Mesenchymal stem cell (in vitro differentiated cells and primary cell): ENCODE data around the gene STX10.

Experiments
- DNase-seq: peaks from one replicate; pipeline ENCODE4 v3.0.0-alpha.2; 2013
- H2AFZ ChIP-seq: one replicate; pipeline ENCODE4 v1.6.1; 2013; ENCODE audit warnings: low read depth, mild to moderate bottlenecking, control low read depth, inconsistent platforms, low read length, moderate library complexity
- H2AK5ac ChIP-seq: 2 replicates; pipeline ENCODE4 v1.6.1; 2013; ENCODE audit warnings: low read length, moderate library complexity, mild to moderate bottlenecking, inconsistent platforms; ENCODE audit not compliant: severe bottlenecking
- H2BK120ac ChIP-seq: one replicate; pipeline ENCODE4 v1.6.1; 2013; ENCODE audit warnings: low read depth, mild to moderate bottlenecking, inconsistent platforms, low read length, moderate library complexity
- H2BK12ac ChIP-seq, 2 experiments: one replicate each; pipeline ENCODE4 v1.6.1; 2013; ENCODE audit warnings: inconsistent platforms in 2 of 2, low read length in 2 of 2, mild to moderate bottlenecking in 2 of 2, moderate library complexity in 2 of 2, control low read depth in 1 of 2
- H2BK15ac ChIP-seq: one replicate; pipeline ENCODE4 v1.6.1; 2013; ENCODE audit warnings: mild to moderate bottlenecking, low read depth, inconsistent platforms; ENCODE audit not compliant: poor library complexity, severe bottlenecking
- H2BK5ac ChIP-seq: 2 replicates; pipeline ENCODE4 v1.6.1; 2013; ENCODE audit warnings: low read depth, mild to moderate bottlenecking, low read length, control low read depth, inconsistent platforms; ENCODE audit not compliant: poor library complexity, severe bottlenecking
- H3K14ac ChIP-seq, 2 experiments: one replicate each; pipeline ENCODE4 v1.6.1; 2013; ENCODE audit warnings: inconsistent platforms in 2 of 2, low read length in 2 of 2, control low read depth in 1 of 2, mild to moderate bottlenecking in 1 of 2, moderate library complexity in 1 of 2
- H3K18ac ChIP-seq, 2 experiments: one replicate each; pipeline ENCODE4 v1.6.1; 2013; ENCODE audit warnings: inconsistent platforms in 2 of 2, low read length in 2 of 2, control low read depth in 1 of 2, low read depth in 1 of 2, mild to moderate bottlenecking in 1 of 2
- H3K23ac ChIP-seq, 2 experiments: one replicate each; pipeline ENCODE4 v1.6.1; 2013; ENCODE audit warnings: inconsistent platforms in 2 of 2, low read length in 2 of 2, mild to moderate bottlenecking in 2 of 2, moderate library complexity in 2 of 2, control low read depth in 1 of 2
- H3K27ac ChIP-seq: 2 replicates; pipeline ENCODE4 v1.5.1; 2013; ENCODE audit warnings: mild to moderate bottlenecking, moderate library complexity, low read length, control low read depth, inconsistent platforms; ENCODE audit not compliant: poor library complexity, severe bottlenecking
- H3K27me3 ChIP-seq, 2 experiments: 2 replicates each; pipeline versions ENCODE4 v1.6.1 to v1.7.0; 2013; ENCODE audit warnings: low read length in 2 of 2, mild to moderate bottlenecking in 2 of 2, moderate library complexity in 2 of 2, control low read depth in 1 of 2, inconsistent platforms in 1 of 2; ENCODE audit not compliant: control insufficient read depth in 1 of 2, insufficient read depth in 1 of 2
- H3K36me3 ChIP-seq, 2 experiments: 2 replicates each; pipeline versions ENCODE4 v1.6.1 to v1.7.0; 2013; ENCODE audit warnings: low read length in 2 of 2, control low read depth in 1 of 2, inconsistent platforms in 1 of 2, low read depth in 1 of 2, mild to moderate bottlenecking in 1 of 2; ENCODE audit not compliant: insufficient read depth in 2 of 2, control insufficient read depth in 1 of 2
- H3K4ac ChIP-seq, 2 experiments: one replicate each; pipeline ENCODE4 v1.6.1; 2013; ENCODE audit warnings: inconsistent platforms in 2 of 2, low read length in 2 of 2, mild to moderate bottlenecking in 2 of 2, moderate library complexity in 2 of 2, control low read depth in 1 of 2, low read depth in 1 of 2
- H3K4me1 ChIP-seq: 2 replicates; pipeline ENCODE4 v1.6.1; 2013; ENCODE audit warnings: low read depth, low read length, control low read depth; ENCODE audit not compliant: control insufficient read depth, insufficient read depth
- H3K4me2 ChIP-seq: 2 replicates; pipeline ENCODE4 v1.6.1; 2013; ENCODE audit warnings: low read length, mild to moderate bottlenecking, inconsistent platforms; ENCODE audit not compliant: poor library complexity, severe bottlenecking
- H3K4me3 ChIP-seq, 2 experiments: 2 replicates each; pipeline versions ENCODE4 v1.5.1 to v1.7.0; 2013; ENCODE audit warnings: low read length in 2 of 2, mild to moderate bottlenecking in 2 of 2, control low read depth in 1 of 2, low read depth in 1 of 2; ENCODE audit not compliant: insufficient read depth in 1 of 2
- H3K79me1 ChIP-seq: replicated peaks from 2 replicates; pipeline ENCODE4 v1.6.1; 2013; ENCODE audit warnings: mild to moderate bottlenecking, control low read depth, low read length, inconsistent platforms; ENCODE audit not compliant: poor library complexity, severe bottlenecking
- H3K9ac ChIP-seq: 2 replicates; pipeline ENCODE4 v1.7.0; 2013; ENCODE audit warnings: mild to moderate bottlenecking, low read length, moderate library complexity
- H3K9me3 ChIP-seq: 2 replicates; pipeline ENCODE4 v1.7.0; 2013; ENCODE audit warnings: mild to moderate bottlenecking, low read length; ENCODE audit not compliant: control insufficient read depth
- H4K8ac ChIP-seq: one replicate; pipeline ENCODE4 v1.6.1; 2013; ENCODE audit warnings: inconsistent platforms, mild to moderate bottlenecking, low read length, moderate library complexity
- H4K91ac ChIP-seq: one replicate; pipeline ENCODE4 v1.6.1; 2013; ENCODE audit warnings: mild to moderate bottlenecking, low read length, inconsistent platforms
- WGBS: methylation state at CpG from one replicate; pipeline ENCODE4 v1.1.7; 2013; ENCODE audit warnings: mixed read lengths; 5-methylcytosine and 5-hydroxymethylcytosine counted together

STX10 gene

DNA sequence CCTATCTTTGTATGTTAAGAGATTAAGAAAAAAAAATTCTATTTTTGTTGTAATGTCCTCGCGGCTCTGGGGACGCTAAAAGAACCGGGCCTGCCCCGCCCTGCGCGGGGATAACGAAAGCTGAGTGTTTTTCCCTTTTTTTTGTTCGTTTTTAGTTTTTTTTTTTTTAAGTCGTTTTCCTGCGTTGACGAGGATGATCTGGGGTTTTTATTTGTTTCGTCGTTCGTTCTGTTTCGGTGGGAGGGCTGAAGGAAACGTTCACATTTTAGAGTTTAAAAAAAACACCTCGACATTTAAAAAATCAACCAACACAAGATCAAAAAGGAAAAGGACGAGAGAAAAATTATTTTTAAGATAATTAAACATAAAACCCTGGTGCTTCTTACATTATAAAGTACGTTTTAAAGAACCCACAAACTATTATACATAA lies 53.1 kb downstream of the STX10 start:
- H3K4ac ChIP-seq: no peak overlapping the region
- no peak overlapping the region for H3K9ac ChIP-seq
- 4% methylated on average over 8 of the region's 20 CpGs for WGBS
- H3K27me3 ChIP-seq: peaks cover 0 to 58% of the 10 kb centered on the region in 2 experiments
- no peak overlapping the region for H3K27ac ChIP-seq
- no peak overlapping the region for H2BK15ac ChIP-seq
- H2BK12ac ChIP-seq: no peak overlapping the region
- H2BK120ac ChIP-seq: no peak overlapping the region
- H2BK5ac ChIP-seq: no peak overlapping the region
- H3K36me3 ChIP-seq: peaks cover 3 to 28% of the 10 kb centered on the region in 2 experiments
- H3K4me3 ChIP-seq: no peak overlapping the region
- no peak overlapping the region for H2AFZ ChIP-seq
- no peak overlapping the region for H2AK5ac ChIP-seq
- H3K23ac ChIP-seq: no peak overlapping the region
- H4K91ac ChIP-seq: no peak overlapping the region
- DNase-seq: no peak
- no peak overlapping the region for H4K8ac ChIP-seq
- H3K79me1 ChIP-seq: peaks cover 2% of the 10 kb centered on the region
- peaks cover 46% of the 10 kb centered on the region for H3K4me1 ChIP-seq
- no peak overlapping the region for H3K4me2 ChIP-seq
- no peak overlapping the region for H3K18ac ChIP-seq
- H3K14ac ChIP-seq: no peak overlapping the region
- H3K9me3 ChIP-seq: no peaks in the 10 kb centered on the region

DNA sequence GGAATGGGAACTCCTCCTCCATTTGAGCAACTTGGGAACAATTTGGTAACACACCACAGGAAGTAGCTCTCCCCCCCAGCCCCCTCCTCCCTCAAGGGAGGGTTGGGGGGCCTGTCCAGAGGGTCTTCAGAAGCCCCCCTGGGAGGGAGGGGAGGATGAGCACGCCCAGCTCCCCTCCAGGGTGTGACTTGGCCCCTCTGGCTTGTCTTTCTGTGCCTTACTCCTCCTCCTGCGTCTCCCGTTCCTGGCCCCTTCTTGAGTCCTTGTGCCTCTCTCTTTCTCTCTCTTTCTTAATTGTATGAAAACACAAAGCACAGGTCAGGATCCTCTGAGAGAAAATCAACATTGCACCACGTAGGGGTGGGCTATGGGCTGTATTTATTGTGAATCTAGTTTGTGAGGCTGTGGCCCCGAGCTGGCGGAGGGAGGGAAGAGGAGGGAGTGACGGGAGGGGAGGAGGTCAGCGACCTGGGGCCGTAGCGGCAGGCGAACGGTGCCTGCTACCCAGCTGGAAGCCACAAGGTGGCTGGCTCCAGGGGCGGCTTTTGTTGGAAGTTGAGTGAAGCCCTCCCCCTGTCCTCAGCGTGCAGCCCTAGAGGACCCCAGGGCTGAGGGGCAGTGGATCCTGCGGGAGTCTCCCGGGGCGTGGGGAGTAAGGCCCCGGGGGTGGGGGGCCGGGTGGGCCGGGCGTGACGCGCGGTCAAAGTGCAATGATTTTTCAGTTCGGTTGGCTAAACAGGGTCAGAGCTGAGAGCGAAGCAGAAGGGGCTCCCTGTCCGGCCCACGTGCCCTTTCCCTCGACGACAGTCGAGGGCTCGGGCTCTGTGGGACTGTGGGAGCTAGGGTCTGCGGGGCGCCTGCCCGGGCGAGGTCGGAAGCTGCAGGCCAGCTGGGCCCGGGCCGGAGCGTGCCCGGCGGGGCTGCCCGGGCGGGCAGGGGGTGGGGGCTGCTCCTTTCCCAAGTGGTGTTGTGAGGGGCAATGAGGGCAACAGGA lies 53.9 kb downstream of the STX10 start:
- peaks cover 3 to 32% of the 10 kb centered on the region in 2 experiments for H3K36me3 ChIP-seq
- H2BK5ac ChIP-seq: no peak overlapping the region
- peak; percentile 36 for DNase-seq
- no peak overlapping the region for H2AK5ac ChIP-seq
- H3K4me1 ChIP-seq: peaks cover 53% of the 10 kb centered on the region
- H2BK12ac ChIP-seq: no peak overlapping the region
- H3K27ac ChIP-seq: no peak overlapping the region
- no peaks in the 10 kb centered on the region for H3K79me1 ChIP-seq
- H3K4ac ChIP-seq: no peak overlapping the region
- H3K27me3 ChIP-seq: peaks cover 0 to 58% of the 10 kb centered on the region in 2 experiments
- H2AFZ ChIP-seq: no peak overlapping the region
- WGBS: 3% methylated on average over 28 of the region's 44 CpGs
- H4K8ac ChIP-seq: no peak overlapping the region
- peak overlapping the region in 1 of 2 experiments; percentile 27 for H3K23ac ChIP-seq
- H3K4me2 ChIP-seq: no peak overlapping the region
- no peak overlapping the region for H2BK120ac ChIP-seq
- no peak overlapping the region for H3K18ac ChIP-seq
- H3K14ac ChIP-seq: no peak overlapping the region
- H3K4me3 ChIP-seq: no peak overlapping the region
- H2BK15ac ChIP-seq: no peak overlapping the region
- H4K91ac ChIP-seq: peak overlapping the region; percentile 28
- no peaks in the 10 kb centered on the region for H3K9me3 ChIP-seq
- no peak overlapping the region for H3K9ac ChIP-seq

GRCh38 chr19:13095393-13095784 lies 54.8 kb downstream of the STX10 start:
- H2AFZ ChIP-seq: no peak overlapping the region
- peak overlapping the region in 1 of 2 experiments; percentile 14 for H3K23ac ChIP-seq
- H3K4me2 ChIP-seq: no peak overlapping the region
- H3K9ac ChIP-seq: no peak overlapping the region
- H3K79me1 ChIP-seq: no peaks in the 10 kb centered on the region
- H4K91ac ChIP-seq: no peak overlapping the region
- H2AK5ac ChIP-seq: no peak overlapping the region
- no peak overlapping the region for H2BK12ac ChIP-seq
- no peak overlapping the region for H3K18ac ChIP-seq
- H3K4me1 ChIP-seq: peaks cover 57% of the 10 kb centered on the region
- H2BK15ac ChIP-seq: no peak overlapping the region
- no peak overlapping the region for H3K27ac ChIP-seq
- peaks cover 0 to 58% of the 10 kb centered on the region in 2 experiments for H3K27me3 ChIP-seq
- no peak overlapping the region for H3K14ac ChIP-seq
- DNase-seq: no peak
- H3K4ac ChIP-seq: no peak overlapping the region
- no peak overlapping the region for H3K4me3 ChIP-seq
- no peak overlapping the region for H2BK120ac ChIP-seq
- no peak overlapping the region for H4K8ac ChIP-seq
- WGBS: under 1% methylated on average over 24 of the region's 25 CpGs
- H2BK5ac ChIP-seq: no peak overlapping the region
- no peaks in the 10 kb centered on the region for H3K9me3 ChIP-seq
- peaks cover 2 to 39% of the 10 kb centered on the region in 2 experiments for H3K36me3 ChIP-seq

- no peak overlapping the region for H3K4ac ChIP-seq
- no peak overlapping the region for H2AK5ac ChIP-seq
- H3K36me3 ChIP-seq: peaks cover 0 to 44% of the 10 kb centered on the region in 2 experiments
- H3K27me3 ChIP-seq: peaks cover 0 to 57% of the 10 kb centered on the region in 2 experiments
- H4K91ac ChIP-seq: no peak overlapping the region
- H2BK12ac ChIP-seq: no peak overlapping the region
- H3K4me1 ChIP-seq: peaks cover 57% of the 10 kb centered on the region
- H3K23ac ChIP-seq: no peak overlapping the region
- H3K4me2 ChIP-seq: no peak overlapping the region
- no peak overlapping the region for H2AFZ ChIP-seq
- no peak overlapping the region for H3K14ac ChIP-seq
- H3K79me1 ChIP-seq: no peaks in the 10 kb centered on the region
- H3K9me3 ChIP-seq: no peaks in the 10 kb centered on the region
- DNase-seq: no peak
- no peak overlapping the region for H2BK120ac ChIP-seq
- no peak overlapping the region for H2BK15ac ChIP-seq
- no peak overlapping the region for H3K9ac ChIP-seq
- H2BK5ac ChIP-seq: no peak overlapping the region
- WGBS: 7% methylated on average over 16 of the region's 16 CpGs
- no peak overlapping the region for H3K4me3 ChIP-seq
- H3K27ac ChIP-seq: no peak overlapping the region
- H4K8ac ChIP-seq: no peak overlapping the region
- H3K18ac ChIP-seq: no peak overlapping the region
Measured at GRCh38 chr19:13094771-13095392, 55.3 kb downstream of the STX10 start.
